GM12892 (cell line): ENCODE results near the gene RALGDS.

ENCODE experiments used
- POLR2A ChIP-seq: IDR thresholded peaks from 2 replicates; pipeline ENCODE4 v1.6.1; 2011; ENCODE audit warnings: low read depth, low read length, control low read depth
- POLR2AphosphoS5 ChIP-seq: IDR thresholded peaks from 2 replicates; pipeline ENCODE4 v1.6.1; 2011; ENCODE audit warnings: low read depth, low read length, control low read depth

DNA sequence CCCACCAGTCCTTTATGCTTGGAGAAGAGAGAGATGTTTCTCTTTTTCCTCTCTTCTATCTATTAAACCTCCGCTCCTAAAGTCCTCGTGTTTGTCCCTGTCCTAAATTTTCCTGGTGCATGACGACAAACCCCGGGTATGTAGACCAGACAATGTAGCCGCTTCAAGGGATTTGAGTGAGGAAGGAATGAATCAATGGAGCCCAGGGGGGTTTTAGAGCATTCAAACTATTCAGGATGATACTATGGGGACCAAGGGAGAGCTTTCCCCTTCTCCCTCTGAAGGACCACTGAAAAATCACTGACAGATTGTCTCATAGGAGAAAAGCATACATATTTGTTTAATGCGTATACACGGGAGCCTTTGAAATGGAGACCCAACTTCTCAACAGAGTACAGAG is 40.9 kb downstream of the RALGDS start:
- no peak for TF ChIP-seq POLR2AphosphoS5
- no peak for TF ChIP-seq POLR2A
